HG03432 (cell line): Measurements from ENCODE around the gene ITGA2.

Experiments used
- ATAC-seq: cut with Tn5 transposase; IDR thresholded peaks from one replicate; pipeline ENCODE4 v1.9.1; 2021; ENCODE audit warnings: mild to moderate bottlenecking, moderate library complexity; ENCODE audit not compliant: unreplicated experiment

ITGA2 gene

GRCh38 chr5:52988335-52989024, 672 bp upstream of the ITGA2 start:
- ATAC-seq, result peak; percentile 15

GRCh38 chr5:52989781-52990527, 802 bp downstream of the ITGA2 start:
- peak; percentile 45 for ATAC-seq

- ATAC-seq, result no peak
Measured at GRCh38 chr5:52990528-52990925, 1.4 kb downstream of the ITGA2 start.

GRCh38 chr5:52993367-52993766, 4.2 kb downstream of the ITGA2 start:
- no peak for ATAC-seq

GRCh38 chr5:52994266-52994665, 5.1 kb downstream of the ITGA2 start:
- ATAC-seq, result no peak

GRCh38 chr5:52995095-52995494, 5.9 kb downstream of the ITGA2 start:
- ATAC-seq, result no peak

- no peak for ATAC-seq
Measured at GRCh38 chr5:52995914-52996313, 6.8 kb downstream of the ITGA2 start.

GRCh38 chr5:52996979-52997378, 7.8 kb downstream of the ITGA2 start:
- no peak for ATAC-seq

- no peak for ATAC-seq
Measured at GRCh38 chr5:52997424-52997823, 8.3 kb downstream of the ITGA2 start.

GRCh38 chr5:52998552-52999313, 9.6 kb downstream of the ITGA2 start:
- ATAC-seq, result peak; percentile 76

- peak; percentile 45 for ATAC-seq
Measured at GRCh38 chr5:52999344-52999949, 10.3 kb downstream of the ITGA2 start.

GRCh38 chr5:53001541-53001940, 12.4 kb downstream of the ITGA2 start:
- no peak for ATAC-seq

GRCh38 chr5:53002491-53002890, 13.3 kb downstream of the ITGA2 start:
- no peak for ATAC-seq

GRCh38 chr5:53003144-53003543, 14.0 kb downstream of the ITGA2 start:
- no peak for ATAC-seq

GRCh38 chr5:53006911-53007890, 18.0 kb downstream of the ITGA2 start:
- ATAC-seq, result no peak

GRCh38 chr5:53008751-53009150, 19.6 kb downstream of the ITGA2 start:
- ATAC-seq, result peak; percentile 98

GRCh38 chr5:53009816-53010215, 20.7 kb downstream of the ITGA2 start:
- no peak for ATAC-seq

- no peak for ATAC-seq
Measured at GRCh38 chr5:53010814-53011213, 21.7 kb downstream of the ITGA2 start.

- ATAC-seq, result no peak
Measured at GRCh38 chr5:53011233-53011632, 22.1 kb downstream of the ITGA2 start.

GRCh38 chr5:53013857-53014256, 24.7 kb downstream of the ITGA2 start:
- ATAC-seq, result no peak
